ENCODE results near the gene SMAD9. TPM values are rescaled to one million over a fixed set of nuclear protein-coding genes. Genes with fewer than 3 reads are reported as not detected.

The SMAD9 gene
- total RNA-seq, 6 experiments from 2014 or later: 0.80 to 1.5 (median 1.3) TPM

DNA sequence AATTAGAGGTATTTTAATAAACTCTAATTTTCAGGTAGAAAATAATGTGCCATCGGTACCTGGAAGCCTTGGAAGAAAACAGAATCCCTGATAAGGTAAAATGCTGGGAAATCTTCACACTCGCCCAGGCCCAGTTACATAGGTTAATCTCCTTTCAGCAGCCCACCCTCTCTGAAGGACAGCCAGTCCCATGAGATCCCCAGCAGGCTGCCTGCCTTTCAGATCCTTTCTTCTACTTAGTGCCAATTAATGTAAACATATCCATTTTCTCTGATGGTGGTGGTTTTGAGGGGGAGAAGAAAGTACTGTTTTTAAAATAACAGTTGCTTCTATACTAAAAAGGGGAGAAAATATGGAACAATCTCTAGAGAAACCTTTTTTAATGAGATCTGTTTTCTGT lies 12.2 kb downstream of the SMAD9 start:
- 71% methylated on average over 2 of the region's 2 CpGs for WGBS (ENCODE audit: insufficient coverage, low coverage, low lambda C conversion rate, missing lambda C conversion rate)
- Histone ChIP-seq H3K27me3 (no peaks in the 10 kb centered on the region), H3K4me3 (no peak overlapping the region), H3K4me1 (no peaks in the 10 kb centered on the region), H3K36me3 (no peaks in the 10 kb centered on the region), H3K9me3 (no peaks in the 10 kb centered on the region), H3K27ac (no peak overlapping the region)
- no peak for TF ChIP-seq POLR2A (IDR thresholded peaks at IDR 0.05)
- TF ChIP-seq, protein P1, sequence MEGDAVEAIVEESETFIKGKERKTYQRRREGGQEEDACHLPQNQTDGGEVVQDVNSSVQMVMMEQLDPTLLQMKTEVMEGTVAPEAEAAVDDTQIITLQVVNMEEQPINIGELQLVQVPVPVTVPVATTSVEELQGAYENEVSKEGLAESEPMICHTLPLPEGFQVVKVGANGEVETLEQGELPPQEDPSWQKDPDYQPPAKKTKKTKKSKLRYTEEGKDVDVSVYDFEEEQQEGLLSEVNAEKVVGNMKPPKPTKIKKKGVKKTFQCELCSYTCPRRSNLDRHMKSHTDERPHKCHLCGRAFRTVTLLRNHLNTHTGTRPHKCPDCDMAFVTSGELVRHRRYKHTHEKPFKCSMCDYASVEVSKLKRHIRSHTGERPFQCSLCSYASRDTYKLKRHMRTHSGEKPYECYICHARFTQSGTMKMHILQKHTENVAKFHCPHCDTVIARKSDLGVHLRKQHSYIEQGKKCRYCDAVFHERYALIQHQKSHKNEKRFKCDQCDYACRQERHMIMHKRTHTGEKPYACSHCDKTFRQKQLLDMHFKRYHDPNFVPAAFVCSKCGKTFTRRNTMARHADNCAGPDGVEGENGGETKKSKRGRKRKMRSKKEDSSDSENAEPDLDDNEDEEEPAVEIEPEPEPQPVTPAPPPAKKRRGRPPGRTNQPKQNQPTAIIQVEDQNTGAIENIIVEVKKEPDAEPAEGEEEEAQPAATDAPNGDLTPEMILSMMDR (IDR thresholded peaks at IDR 0.05): no peak
- ATAC-seq (no peak), DNase-seq (no peak)
- intact Hi-C loops (cut with DNase I): no loop called here

DNA sequence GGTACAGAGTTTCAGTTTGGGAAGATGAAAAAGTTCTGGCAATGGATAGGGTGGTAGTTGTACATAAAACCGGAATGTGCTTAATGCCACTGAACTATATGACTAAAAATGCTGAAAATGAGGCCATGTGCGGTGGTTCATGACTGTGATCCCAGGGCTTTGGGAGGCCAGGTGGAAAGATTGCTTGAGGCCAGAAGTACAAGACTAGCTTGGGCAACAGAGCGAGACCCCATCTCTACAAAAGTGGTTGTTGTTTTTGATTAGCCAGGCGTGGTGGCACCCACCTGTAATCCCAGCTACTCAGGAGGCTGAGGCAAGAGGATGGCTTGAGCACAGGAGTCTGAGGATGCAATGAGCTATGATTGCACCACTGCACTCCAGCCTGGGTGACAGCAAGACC lies 12.8 kb downstream of the SMAD9 start:
- Histone ChIP-seq H3K9me3 (no peaks in the 10 kb centered on the region), H3K4me3 (no peak overlapping the region), H3K27me3 (no peaks in the 10 kb centered on the region), H3K27ac (no peak overlapping the region), H3K4me1 (no peaks in the 10 kb centered on the region), H3K36me3 (no peaks in the 10 kb centered on the region)
- TF ChIP-seq, protein P1 (IDR thresholded peaks at IDR 0.05): no peak
- no peak for TF ChIP-seq POLR2A (IDR thresholded peaks at IDR 0.05)
- intact Hi-C loops (cut with DNase I): no loop called here
- no peak for DNase-seq
- 85% methylated on average over 3 of the region's 4 CpGs for WGBS (ENCODE audit: insufficient coverage, low coverage, low lambda C conversion rate, missing lambda C conversion rate)
- no peak for ATAC-seq

DNA sequence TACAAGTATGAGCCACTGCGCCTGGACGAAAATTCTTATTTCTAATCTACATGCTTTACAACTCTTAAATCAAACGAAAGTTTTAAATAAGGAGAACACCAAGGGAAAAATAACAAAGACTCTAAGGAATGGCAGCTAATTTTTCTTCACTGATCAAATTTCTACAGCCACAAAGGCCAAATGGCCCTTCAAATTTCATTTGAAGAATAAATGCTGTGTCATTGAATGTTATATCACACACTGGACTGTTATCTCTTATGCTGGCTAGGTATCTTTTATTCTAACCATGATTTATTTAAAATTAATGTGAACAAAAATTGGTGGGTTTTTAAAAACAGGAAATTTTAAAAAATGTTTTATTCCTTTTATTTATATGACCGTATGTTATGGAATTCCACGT lies 14.1 kb downstream of the SMAD9 start:
- 80% methylated on average over 5 of the region's 5 CpGs for WGBS (ENCODE audit: insufficient coverage, low coverage, low lambda C conversion rate, missing lambda C conversion rate)

DNA sequence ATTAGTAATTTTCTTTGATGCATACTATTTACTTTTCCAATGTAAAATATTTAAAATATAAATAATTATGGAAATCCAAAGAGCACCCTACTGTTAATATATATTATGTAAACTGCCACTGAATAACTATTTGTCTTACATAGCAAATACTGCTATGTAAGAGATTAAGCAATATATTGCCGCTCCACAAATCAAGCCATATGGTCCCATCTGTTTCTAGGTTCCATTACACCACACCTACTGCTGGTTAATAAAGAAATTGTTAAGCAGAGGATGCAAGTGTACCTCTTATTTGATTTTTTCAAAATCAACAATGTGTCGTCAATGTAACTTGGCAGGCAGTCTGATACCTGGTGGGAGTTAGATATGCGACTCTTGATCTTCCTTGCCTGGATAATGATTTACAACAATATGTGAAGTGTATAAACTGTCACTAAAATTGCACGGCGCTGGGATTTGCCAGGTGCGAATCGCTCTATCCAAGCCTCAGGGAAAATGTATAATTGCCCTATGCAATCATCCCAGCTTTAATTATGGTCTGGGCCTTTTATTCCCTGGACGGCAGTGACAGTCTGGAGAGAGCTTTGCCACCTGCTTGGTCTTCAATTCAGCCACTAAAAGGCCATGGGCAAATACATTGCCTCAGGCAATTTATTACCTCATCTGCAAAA lies 16.0 kb downstream of the SMAD9 start:
- no peak for DNase-seq
- intact Hi-C loops (cut with DNase I): no loop called here
- H3K27ac ChIP-seq: no peak overlapping the region

More for the DNA sequence above, 14.1 kb downstream of the SMAD9 start:
- TF ChIP-seq, protein P1 (IDR thresholded peaks at IDR 0.05): no peak
- TF ChIP-seq POLR2A (IDR thresholded peaks at IDR 0.05): no peak
- intact Hi-C loops (cut with DNase I): no loop called here
- H3K36me3 ChIP-seq: no peaks in the 10 kb centered on the region
- no peaks in the 10 kb centered on the region for H3K4me1 ChIP-seq
- H3K27ac ChIP-seq: no peak overlapping the region
- no peaks in the 10 kb centered on the region for H3K9me3 ChIP-seq
- H3K27me3 ChIP-seq: no peaks in the 10 kb centered on the region
- no peak overlapping the region for H3K4me3 ChIP-seq
- DNase-seq (no peak), ATAC-seq (no peak)

More for the DNA sequence above, 16.0 kb downstream of the SMAD9 start:
- Histone ChIP-seq H3K9me3 (no peaks in the 10 kb centered on the region), H3K27me3 (no peaks in the 10 kb centered on the region), H3K36me3 (no peaks in the 10 kb centered on the region), H3K4me3 (no peak overlapping the region), H3K4me1 (no peaks in the 10 kb centered on the region)
- no peak for TF ChIP-seq POLR2A (IDR thresholded peaks at IDR 0.05)
- TF ChIP-seq, protein P1 (IDR thresholded peaks at IDR 0.05): no peak
- peak in 2 of 4 donors; percentile 48 to 88 for ATAC-seq
- 18% methylated on average over 6 of the region's 8 CpGs for WGBS (ENCODE audit: insufficient coverage, low coverage, low lambda C conversion rate, missing lambda C conversion rate)

Measured in right lobe of liver (tissue), 6 donors.